Neural cell (in vitro differentiated cells): ENCODE measurements around the gene CLDN20.

ENCODE experiments used
- CTCF ChIP-seq: fragments of 450-650 bp; IDR thresholded peaks from 2 replicates; pipeline ENCODE4 v1.5.1; 2014; ENCODE audit warnings: antibody characterized with exemption, mild to moderate bottlenecking, moderate library complexity; ENCODE audit not compliant: poor library complexity, severe bottlenecking
- EZH2 ChIP-seq: fragments of 200-600, 300-800 bp; shearing (Covaris generic), sonication (generic); IDR thresholded peaks from 2 replicates; pipeline ENCODE4 v1.6.1; 2014; ENCODE audit warnings: antibody characterized with exemption, low read length, borderline replicate concordance, mild to moderate bottlenecking; ENCODE audit not compliant: insufficient read depth, poor library complexity, severe bottlenecking
- TF ChIP-seq, protein P1 (sequence below): IDR thresholded peaks from 2 replicates; pipeline ENCODE4 v1.6.1; 2012; ENCODE audit warnings: borderline replicate concordance

- TF ChIP-seq EZH2 = no peak
- TF ChIP-seq, protein P1, sequence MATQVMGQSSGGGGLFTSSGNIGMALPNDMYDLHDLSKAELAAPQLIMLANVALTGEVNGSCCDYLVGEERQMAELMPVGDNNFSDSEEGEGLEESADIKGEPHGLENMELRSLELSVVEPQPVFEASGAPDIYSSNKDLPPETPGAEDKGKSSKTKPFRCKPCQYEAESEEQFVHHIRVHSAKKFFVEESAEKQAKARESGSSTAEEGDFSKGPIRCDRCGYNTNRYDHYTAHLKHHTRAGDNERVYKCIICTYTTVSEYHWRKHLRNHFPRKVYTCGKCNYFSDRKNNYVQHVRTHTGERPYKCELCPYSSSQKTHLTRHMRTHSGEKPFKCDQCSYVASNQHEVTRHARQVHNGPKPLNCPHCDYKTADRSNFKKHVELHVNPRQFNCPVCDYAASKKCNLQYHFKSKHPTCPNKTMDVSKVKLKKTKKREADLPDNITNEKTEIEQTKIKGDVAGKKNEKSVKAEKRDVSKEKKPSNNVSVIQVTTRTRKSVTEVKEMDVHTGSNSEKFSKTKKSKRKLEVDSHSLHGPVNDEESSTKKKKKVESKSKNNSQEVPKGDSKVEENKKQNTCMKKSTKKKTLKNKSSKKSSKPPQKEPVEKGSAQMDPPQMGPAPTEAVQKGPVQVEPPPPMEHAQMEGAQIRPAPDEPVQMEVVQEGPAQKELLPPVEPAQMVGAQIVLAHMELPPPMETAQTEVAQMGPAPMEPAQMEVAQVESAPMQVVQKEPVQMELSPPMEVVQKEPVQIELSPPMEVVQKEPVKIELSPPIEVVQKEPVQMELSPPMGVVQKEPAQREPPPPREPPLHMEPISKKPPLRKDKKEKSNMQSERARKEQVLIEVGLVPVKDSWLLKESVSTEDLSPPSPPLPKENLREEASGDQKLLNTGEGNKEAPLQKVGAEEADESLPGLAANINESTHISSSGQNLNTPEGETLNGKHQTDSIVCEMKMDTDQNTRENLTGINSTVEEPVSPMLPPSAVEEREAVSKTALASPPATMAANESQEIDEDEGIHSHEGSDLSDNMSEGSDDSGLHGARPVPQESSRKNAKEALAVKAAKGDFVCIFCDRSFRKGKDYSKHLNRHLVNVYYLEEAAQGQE = no peak
- no peak for TF ChIP-seq CTCF
Observed at GRCh38 chr6:155275808-155276480, 12.1 kb downstream of the CLDN20 start.
